ENCODE results near the gene DNAH14. TPM values are rescaled to one million over a fixed set of nuclear protein-coding genes. Genes with fewer than 3 reads are reported as not detected.
"Not testable (repeated sequence)": the region's sequence is repeated elsewhere in the genome, so short reads cannot be mapped to it uniquely, and the experiment has no call there.

Gene DNAH14
- total and polyA plus RNA-seq, 2 donors from 2014 or later: 6.6 to 25.1 TPM

DNA sequence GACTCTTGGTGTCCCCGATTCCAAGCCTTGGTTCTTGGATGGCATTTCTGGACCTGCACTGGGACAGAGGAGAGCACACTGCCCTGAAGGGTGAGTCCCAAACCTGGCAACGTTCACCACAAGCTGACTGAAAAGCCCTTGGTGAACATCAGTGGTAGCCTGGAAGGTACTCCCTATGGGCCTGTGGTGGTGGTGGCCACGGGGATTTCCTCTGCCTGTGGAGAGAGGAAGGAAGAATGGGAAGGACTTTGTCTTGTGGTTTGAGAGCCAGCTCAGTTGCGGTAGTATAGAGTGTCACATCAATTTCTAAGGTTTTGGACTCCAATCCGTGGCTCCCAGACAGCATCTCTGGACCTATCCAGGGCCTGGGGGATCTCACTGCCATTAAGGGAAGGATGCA, 50.7 kb downstream of the DNAH14 start:
- no peaks in the 10 kb centered on the region for H3K4me1 ChIP-seq (ENCODE audit: control insufficient read depth in 2 of 3, insufficient read depth in 2 of 3, low read depth in 1 of 3, low read length in 3 of 3)
- H3K9me3 ChIP-seq (ENCODE audit: control insufficient read depth in 2 of 3, insufficient read depth in 1 of 3, low read length in 3 of 3): no peaks in the 10 kb centered on the region
- FAIRE-seq (no peak), DNase-seq (no peak)
- H3K4me3 ChIP-seq (ENCODE audit: low read length in 3 of 3): no peak overlapping the region
- no peaks in the 10 kb centered on the region for H3K36me3 ChIP-seq (ENCODE audit: control insufficient read depth in 2 of 3, insufficient read depth in 3 of 3, low read length in 3 of 3)
- TF ChIP-seq, protein P1, sequence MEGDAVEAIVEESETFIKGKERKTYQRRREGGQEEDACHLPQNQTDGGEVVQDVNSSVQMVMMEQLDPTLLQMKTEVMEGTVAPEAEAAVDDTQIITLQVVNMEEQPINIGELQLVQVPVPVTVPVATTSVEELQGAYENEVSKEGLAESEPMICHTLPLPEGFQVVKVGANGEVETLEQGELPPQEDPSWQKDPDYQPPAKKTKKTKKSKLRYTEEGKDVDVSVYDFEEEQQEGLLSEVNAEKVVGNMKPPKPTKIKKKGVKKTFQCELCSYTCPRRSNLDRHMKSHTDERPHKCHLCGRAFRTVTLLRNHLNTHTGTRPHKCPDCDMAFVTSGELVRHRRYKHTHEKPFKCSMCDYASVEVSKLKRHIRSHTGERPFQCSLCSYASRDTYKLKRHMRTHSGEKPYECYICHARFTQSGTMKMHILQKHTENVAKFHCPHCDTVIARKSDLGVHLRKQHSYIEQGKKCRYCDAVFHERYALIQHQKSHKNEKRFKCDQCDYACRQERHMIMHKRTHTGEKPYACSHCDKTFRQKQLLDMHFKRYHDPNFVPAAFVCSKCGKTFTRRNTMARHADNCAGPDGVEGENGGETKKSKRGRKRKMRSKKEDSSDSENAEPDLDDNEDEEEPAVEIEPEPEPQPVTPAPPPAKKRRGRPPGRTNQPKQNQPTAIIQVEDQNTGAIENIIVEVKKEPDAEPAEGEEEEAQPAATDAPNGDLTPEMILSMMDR (IDR thresholded peaks at IDR 0.05; ENCODE audit: borderline replicate concordance, extremely low read depth, insufficient read depth): no peak
- H3K27me3 ChIP-seq (ENCODE audit: control insufficient read depth, insufficient read depth, low read length): no peaks in the 10 kb centered on the region
- no peak overlapping the region for H3K9ac ChIP-seq (ENCODE audit: low read length in 3 of 3)
- H3K27ac ChIP-seq (ENCODE audit: low read depth in 2 of 2, low read length in 2 of 2): no peak overlapping the region
- intact Hi-C loops (cut with DNase I): no loop called here

DNA sequence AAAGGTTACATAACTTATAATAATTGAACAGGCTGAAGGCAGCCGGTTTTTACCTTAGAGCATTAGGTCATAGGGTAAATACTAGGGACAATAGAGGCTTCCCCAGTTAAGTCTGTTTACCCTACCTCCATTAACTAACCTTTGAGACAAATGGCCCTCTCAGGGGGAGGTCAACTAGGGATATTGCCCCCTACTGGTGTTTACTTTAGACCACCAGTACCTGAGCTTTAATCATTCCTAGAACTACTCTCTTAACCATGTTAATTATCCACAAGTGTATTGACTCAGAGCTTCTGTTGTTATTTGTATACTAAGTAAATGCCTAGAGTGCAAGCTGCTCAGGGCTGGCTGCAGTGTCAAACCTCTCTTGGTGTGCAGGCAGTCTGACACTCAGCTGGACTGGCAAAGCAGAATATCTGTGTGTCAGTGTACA, 52.5 kb downstream of the DNAH14 start:
- intact Hi-C loops (cut with DNase I); H3K9ac ChIP-seq (ENCODE audit: low read length in 3 of 3); DNase-seq; H3K9me3 ChIP-seq (ENCODE audit: control insufficient read depth in 2 of 3, insufficient read depth in 1 of 3, low read length in 3 of 3); H3K36me3 ChIP-seq (ENCODE audit: control insufficient read depth in 2 of 3, insufficient read depth in 3 of 3, low read length in 3 of 3); H3K27ac ChIP-seq (ENCODE audit: low read depth in 2 of 2, low read length in 2 of 2); H3K27me3 ChIP-seq (ENCODE audit: control insufficient read depth, insufficient read depth, low read length); H3K4me1 ChIP-seq (ENCODE audit: control insufficient read depth in 2 of 3, insufficient read depth in 2 of 3, low read depth in 1 of 3, low read length in 3 of 3); H3K4me3 ChIP-seq (ENCODE audit: low read length in 3 of 3); FAIRE-seq: not testable (repeated sequence)

DNA sequence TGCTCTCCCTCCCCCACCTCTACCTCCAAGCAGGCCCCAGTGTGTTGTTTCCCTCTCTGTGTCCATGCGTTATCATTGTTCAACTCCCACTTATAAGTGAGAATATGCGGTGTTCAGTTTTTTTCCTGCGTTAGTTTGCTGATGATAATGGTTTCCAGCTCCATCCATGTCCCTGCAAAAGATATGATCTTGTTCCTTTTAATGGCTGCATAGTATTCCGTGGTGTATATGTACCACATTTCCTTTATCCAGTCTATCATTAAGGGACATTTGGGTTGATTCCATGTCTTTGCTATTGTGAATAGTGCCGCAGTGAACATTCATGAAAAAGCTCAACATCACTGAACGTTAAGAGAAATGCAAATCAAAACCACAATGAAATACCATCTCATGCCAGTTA, 58.6 kb downstream of the DNAH14 start:
- Histone ChIP-seq H3K36me3 (ENCODE audit: control insufficient read depth in 2 of 3, insufficient read depth in 3 of 3, low read length in 3 of 3) (no peaks in the 10 kb centered on the region), H3K9ac (ENCODE audit: low read length in 3 of 3) (no peak overlapping the region), H3K9me3 (ENCODE audit: control insufficient read depth in 2 of 3, insufficient read depth in 1 of 3, low read length in 3 of 3) (no peaks in the 10 kb centered on the region), H3K27me3 (ENCODE audit: control insufficient read depth, insufficient read depth, low read length) (no peaks in the 10 kb centered on the region), H3K4me1 (ENCODE audit: control insufficient read depth in 2 of 3, insufficient read depth in 2 of 3, low read depth in 1 of 3, low read length in 3 of 3) (no peaks in the 10 kb centered on the region), H3K4me3 (ENCODE audit: low read length in 3 of 3) (no peak overlapping the region), H3K27ac (ENCODE audit: low read depth in 2 of 2, low read length in 2 of 2) (no peak overlapping the region)
- DNase-seq (no peak), FAIRE-seq (no peak)
- TF ChIP-seq, protein P1 (IDR thresholded peaks at IDR 0.05; ENCODE audit: borderline replicate concordance, extremely low read depth, insufficient read depth): no peak
- intact Hi-C loops (cut with DNase I): no loop called here

DNA sequence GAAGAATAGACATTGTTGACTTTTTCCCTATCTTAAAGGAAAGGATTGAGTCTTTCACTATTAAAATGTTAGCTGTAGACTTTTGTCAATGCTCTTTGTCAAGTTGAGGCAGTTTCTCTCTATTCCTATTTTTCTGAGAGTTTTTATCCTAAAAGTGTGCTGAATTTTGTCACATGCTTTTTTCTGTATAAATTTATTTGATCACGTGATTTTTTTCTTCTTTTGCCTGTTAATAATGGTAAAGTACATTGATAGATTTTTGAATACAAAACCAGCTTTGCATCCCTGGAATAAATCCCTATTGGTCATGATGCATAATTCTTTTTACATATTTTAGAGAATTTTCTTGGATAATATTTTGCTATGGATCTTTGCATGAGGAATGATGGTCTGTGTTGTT, 60.1 kb downstream of the DNAH14 start:
- Histone ChIP-seq H3K9ac (ENCODE audit: low read length in 3 of 3) (no peak overlapping the region), H3K4me3 (ENCODE audit: low read length in 3 of 3) (no peak overlapping the region), H3K27me3 (ENCODE audit: control insufficient read depth, insufficient read depth, low read length) (no peaks in the 10 kb centered on the region), H3K27ac (ENCODE audit: low read depth in 2 of 2, low read length in 2 of 2) (no peak overlapping the region), H3K9me3 (ENCODE audit: control insufficient read depth in 2 of 3, insufficient read depth in 1 of 3, low read length in 3 of 3) (no peaks in the 10 kb centered on the region), H3K36me3 (ENCODE audit: control insufficient read depth in 2 of 3, insufficient read depth in 3 of 3, low read length in 3 of 3) (no peaks in the 10 kb centered on the region), H3K4me1 (ENCODE audit: control insufficient read depth in 2 of 3, insufficient read depth in 2 of 3, low read depth in 1 of 3, low read length in 3 of 3) (no peaks in the 10 kb centered on the region)
- DNase-seq: no peak
- no peak for FAIRE-seq
- TF ChIP-seq, protein P1 (IDR thresholded peaks at IDR 0.05; ENCODE audit: borderline replicate concordance, extremely low read depth, insufficient read depth): no peak
- intact Hi-C loops (cut with DNase I): no loop called here

DNA sequence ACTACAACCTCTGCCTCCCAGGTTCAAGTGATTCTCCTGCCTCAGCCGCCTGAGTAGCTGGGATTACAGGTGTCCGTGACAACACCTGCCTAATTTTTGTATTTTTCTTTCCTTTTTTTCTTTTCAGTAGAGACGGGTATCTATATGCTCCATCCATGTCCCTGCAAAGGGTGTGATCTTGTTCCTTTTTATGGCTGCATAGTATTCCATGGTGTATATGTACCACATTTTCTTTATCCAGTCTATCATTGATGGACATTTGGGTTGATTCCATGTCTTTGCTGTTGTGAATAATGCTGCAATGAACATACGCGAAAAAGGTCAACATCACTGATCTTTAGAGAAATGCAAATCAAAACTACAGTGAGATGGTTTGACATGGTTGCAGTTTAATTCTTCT, 62.1 kb downstream of the DNAH14 start:
- H3K36me3 ChIP-seq (ENCODE audit: control insufficient read depth in 2 of 3, insufficient read depth in 3 of 3, low read length in 3 of 3); H3K4me3 ChIP-seq (ENCODE audit: low read length in 3 of 3); H3K4me1 ChIP-seq (ENCODE audit: control insufficient read depth in 2 of 3, insufficient read depth in 2 of 3, low read depth in 1 of 3, low read length in 3 of 3); H3K9me3 ChIP-seq (ENCODE audit: control insufficient read depth in 2 of 3, insufficient read depth in 1 of 3, low read length in 3 of 3); H3K27ac ChIP-seq (ENCODE audit: low read depth in 2 of 2, low read length in 2 of 2); H3K9ac ChIP-seq (ENCODE audit: low read length in 3 of 3); intact Hi-C loops (cut with DNase I); DNase-seq; FAIRE-seq; H3K27me3 ChIP-seq (ENCODE audit: control insufficient read depth, insufficient read depth, low read length): not testable (repeated sequence)
